GM19240 (cell line): ENCODE results near the gene DIP2B.

Experiments used
- DNase-seq: peaks from one replicate; pipeline ENCODE4 v3.0.0; 2011; ENCODE audit warnings: low spot score; ENCODE audit not compliant: insufficient read length

DIP2B gene

GRCh38 chr12:50635364-50635763 is 130.6 kb downstream of the DIP2B start:
- DNase-seq = no peak

- no peak for DNase-seq
Measured at GRCh38 chr12:50635857-50636256, 131.1 kb downstream of the DIP2B start.

- no peak for DNase-seq
Measured at GRCh38 chr12:50636505-50636904, 131.7 kb downstream of the DIP2B start.

GRCh38 chr12:50637870-50638481 is 133.2 kb downstream of the DIP2B start:
- DNase-seq = no peak

- DNase-seq = no peak
Measured at GRCh38 chr12:50638482-50638880, 133.7 kb downstream of the DIP2B start.

GRCh38 chr12:50639721-50640120 is 134.9 kb downstream of the DIP2B start:
- DNase-seq = no peak

GRCh38 chr12:50640321-50640939 is 135.6 kb downstream of the DIP2B start:
- no peak for DNase-seq

GRCh38 chr12:50641566-50641965 is 136.8 kb downstream of the DIP2B start:
- DNase-seq = no peak

- DNase-seq = no peak
Measured at GRCh38 chr12:50642035-50642451, 137.3 kb downstream of the DIP2B start.

- no peak for DNase-seq
Measured at GRCh38 chr12:50642761-50643160, 138.0 kb downstream of the DIP2B start.

GRCh38 chr12:50647031-50647430 is 142.2 kb downstream of the DIP2B start:
- no peak for DNase-seq

GRCh38 chr12:50647479-50647878 is 142.7 kb downstream of the DIP2B start:
- no peak for DNase-seq

GRCh38 chr12:50650285-50650684 is 145.5 kb downstream of the DIP2B start:
- DNase-seq = no peak

GRCh38 chr12:50655374-50655921 is 150.7 kb downstream of the DIP2B start:
- no peak for DNase-seq

- no peak for DNase-seq
Measured at GRCh38 chr12:50659260-50659659, 154.5 kb downstream of the DIP2B start.

GRCh38 chr12:50659690-50660424 is 155.1 kb downstream of the DIP2B start:
- no peak for DNase-seq

GRCh38 chr12:50660425-50660822 is 155.6 kb downstream of the DIP2B start:
- DNase-seq = no peak

- no peak for DNase-seq
Measured at GRCh38 chr12:50661300-50662115, 156.7 kb downstream of the DIP2B start.

- DNase-seq = no peak
Measured at GRCh38 chr12:50662116-50662510, 157.3 kb downstream of the DIP2B start.

GRCh38 chr12:50665170-50665569 is 160.4 kb downstream of the DIP2B start:
- no peak for DNase-seq

- DNase-seq = no peak
Measured at GRCh38 chr12:50665609-50666008, 160.8 kb downstream of the DIP2B start.

- DNase-seq = no peak
Measured at GRCh38 chr12:50666023-50666422, 161.2 kb downstream of the DIP2B start.
